ENCODE results near the gene NPC2.
A peak's percentile ranks its signal among the peaks of the same experiment; 100 is the strongest.

NPC2 gene

DNA sequence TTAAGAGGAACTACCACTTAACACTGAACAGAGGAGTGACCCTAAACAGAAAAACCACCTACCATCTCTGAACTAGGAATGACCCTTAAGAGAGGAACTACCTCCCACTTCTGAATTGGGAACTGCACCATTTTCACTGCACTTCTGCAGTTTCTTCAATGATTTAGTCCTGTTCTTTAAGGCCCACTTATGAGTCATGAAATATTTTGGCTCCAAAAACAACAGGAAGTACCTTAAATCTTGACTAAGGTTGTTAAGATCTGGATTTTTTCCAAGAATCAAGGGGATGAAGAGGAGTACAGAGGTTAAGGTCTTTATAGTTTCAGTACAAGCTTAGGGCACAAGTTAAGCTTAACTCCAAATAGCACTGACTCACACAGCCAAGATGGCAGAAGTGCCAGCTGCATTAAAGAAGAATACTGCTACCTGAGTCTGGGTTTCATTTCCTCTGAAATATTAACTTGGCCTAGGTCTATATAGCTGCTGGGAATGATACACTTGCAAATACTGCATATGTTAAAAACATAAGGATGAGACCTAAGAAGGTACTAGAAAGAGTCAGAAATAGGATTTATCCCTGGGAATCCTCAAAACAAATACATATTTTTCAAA is 4.2 kb downstream of the NPC2 start:
- Mint-ChIP-seq H3K4me1 (peaks cover under 1% of the 10 kb centered on the region), H3K27ac (no peak overlapping the region), H3K9me3 (no peaks in the 10 kb centered on the region), H3K4me3 (no peak overlapping the region), H3K36me3 (ENCODE audit: low read depth) (peaks cover 4% of the 10 kb centered on the region), H3K27me3 (ENCODE audit: low read depth, poor library complexity) (peaks cover 12% of the 10 kb centered on the region)
- DNase-seq, result no peak
- TF ChIP-seq, protein P1, sequence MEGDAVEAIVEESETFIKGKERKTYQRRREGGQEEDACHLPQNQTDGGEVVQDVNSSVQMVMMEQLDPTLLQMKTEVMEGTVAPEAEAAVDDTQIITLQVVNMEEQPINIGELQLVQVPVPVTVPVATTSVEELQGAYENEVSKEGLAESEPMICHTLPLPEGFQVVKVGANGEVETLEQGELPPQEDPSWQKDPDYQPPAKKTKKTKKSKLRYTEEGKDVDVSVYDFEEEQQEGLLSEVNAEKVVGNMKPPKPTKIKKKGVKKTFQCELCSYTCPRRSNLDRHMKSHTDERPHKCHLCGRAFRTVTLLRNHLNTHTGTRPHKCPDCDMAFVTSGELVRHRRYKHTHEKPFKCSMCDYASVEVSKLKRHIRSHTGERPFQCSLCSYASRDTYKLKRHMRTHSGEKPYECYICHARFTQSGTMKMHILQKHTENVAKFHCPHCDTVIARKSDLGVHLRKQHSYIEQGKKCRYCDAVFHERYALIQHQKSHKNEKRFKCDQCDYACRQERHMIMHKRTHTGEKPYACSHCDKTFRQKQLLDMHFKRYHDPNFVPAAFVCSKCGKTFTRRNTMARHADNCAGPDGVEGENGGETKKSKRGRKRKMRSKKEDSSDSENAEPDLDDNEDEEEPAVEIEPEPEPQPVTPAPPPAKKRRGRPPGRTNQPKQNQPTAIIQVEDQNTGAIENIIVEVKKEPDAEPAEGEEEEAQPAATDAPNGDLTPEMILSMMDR (IDR thresholded peaks at IDR 0.05), result no peak

- no peak overlapping the region for H3K4me3 Mint-ChIP-seq
- H3K4me1 Mint-ChIP-seq, result no peaks in the 10 kb centered on the region
- TF ChIP-seq, protein P1 (IDR thresholded peaks at IDR 0.05), result no peak
- H3K27me3 Mint-ChIP-seq (ENCODE audit: low read depth, poor library complexity), result peaks cover 11% of the 10 kb centered on the region
- H3K27ac Mint-ChIP-seq, result no peak overlapping the region
- no peak for DNase-seq
- H3K36me3 Mint-ChIP-seq (ENCODE audit: low read depth), result peaks cover 4% of the 10 kb centered on the region
- no peaks in the 10 kb centered on the region for H3K9me3 Mint-ChIP-seq
Observed at GRCh38 chr14:74486164-74486563, 6.9 kb downstream of the NPC2 start.

DNA sequence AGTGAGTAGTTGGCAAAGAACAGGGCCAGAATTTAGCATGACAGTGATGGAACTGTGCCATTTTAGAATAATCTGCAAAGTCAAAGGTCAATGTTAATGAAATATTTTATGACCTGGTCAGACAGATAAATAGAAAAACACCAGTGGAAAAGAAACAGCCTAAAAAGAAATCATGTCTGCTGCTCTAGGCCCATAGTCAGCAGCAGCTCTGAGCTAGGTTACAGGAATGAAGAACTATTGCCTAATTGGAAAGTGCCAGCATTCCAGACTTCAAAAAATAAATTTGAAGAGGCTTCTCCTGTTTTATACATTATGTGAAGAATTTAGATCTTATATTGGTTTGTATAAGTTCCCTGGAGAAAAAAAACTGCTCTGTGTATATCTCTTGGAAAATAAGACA is 9.8 kb downstream of the NPC2 start:
- H3K4me1 Mint-ChIP-seq, result peaks cover 7% of the 10 kb centered on the region
- no peak overlapping the region for H3K27ac Mint-ChIP-seq
- no peak overlapping the region for H3K4me3 Mint-ChIP-seq
- H3K36me3 Mint-ChIP-seq (ENCODE audit: low read depth), result peaks cover 4% of the 10 kb centered on the region
- no peaks in the 10 kb centered on the region for H3K27me3 Mint-ChIP-seq (ENCODE audit: low read depth, poor library complexity)
- no peak for DNase-seq
- H3K9me3 Mint-ChIP-seq, result no peaks in the 10 kb centered on the region
- TF ChIP-seq, protein P1 (IDR thresholded peaks at IDR 0.05), result no peak

DNA sequence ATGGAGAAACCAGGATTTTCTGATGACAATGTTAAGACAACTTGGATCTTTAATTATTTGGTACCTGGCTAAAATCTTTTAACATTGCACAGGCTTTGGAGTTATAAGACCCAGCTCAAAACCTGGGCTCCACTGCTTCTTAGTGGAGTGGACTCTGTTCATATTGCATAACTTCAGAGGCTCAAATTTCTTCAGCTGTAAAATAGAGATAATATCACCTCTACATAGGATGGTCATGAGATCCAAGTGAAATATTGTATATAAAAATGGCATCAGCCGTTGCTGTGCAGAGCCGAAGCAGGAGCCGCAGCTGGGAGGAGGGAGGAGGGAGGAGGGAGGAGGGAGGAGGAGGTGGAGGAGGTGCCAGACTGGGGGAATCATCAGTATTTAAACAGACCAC is 10.5 kb downstream of the NPC2 start:
- no peak for DNase-seq
- Mint-ChIP-seq H3K4me1 (peaks cover 14% of the 10 kb centered on the region), H3K36me3 (ENCODE audit: low read depth) (peaks cover 4% of the 10 kb centered on the region), H3K4me3 (no peak overlapping the region), H3K27me3 (ENCODE audit: low read depth, poor library complexity) (no peaks in the 10 kb centered on the region), H3K9me3 (no peaks in the 10 kb centered on the region), H3K27ac (no peak overlapping the region)
- TF ChIP-seq, protein P1 (IDR thresholded peaks at IDR 0.05), result no peak

DNA sequence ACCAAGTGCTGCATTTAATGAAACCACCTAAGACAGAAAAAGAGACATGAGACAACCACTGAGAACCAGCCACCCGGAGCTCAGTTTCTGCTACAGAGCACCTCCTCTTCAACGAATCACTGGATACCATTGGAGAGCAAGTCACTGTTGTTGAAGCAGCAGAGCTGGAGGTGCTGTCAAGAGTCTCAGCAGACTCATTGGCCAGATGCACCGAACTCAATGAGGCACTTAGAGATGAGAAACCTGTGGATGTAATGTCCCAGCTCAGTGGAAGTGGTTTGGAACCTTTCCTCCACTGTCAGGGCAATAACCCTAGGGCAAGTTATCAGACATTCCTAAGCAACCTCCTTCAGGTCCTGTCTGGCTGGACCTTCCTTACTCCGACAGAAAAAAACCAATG is 13.1 kb downstream of the NPC2 start:
- H3K4me3 Mint-ChIP-seq, result no peak overlapping the region
- no peaks in the 10 kb centered on the region for H3K9me3 Mint-ChIP-seq
- peaks cover 22% of the 10 kb centered on the region for H3K4me1 Mint-ChIP-seq
- TF ChIP-seq, protein P1 (IDR thresholded peaks at IDR 0.05), result no peak
- H3K27me3 Mint-ChIP-seq (ENCODE audit: low read depth, poor library complexity), result peaks cover 3% of the 10 kb centered on the region
- peaks cover 4% of the 10 kb centered on the region for H3K36me3 Mint-ChIP-seq (ENCODE audit: low read depth)
- H3K27ac Mint-ChIP-seq, result peak overlapping the region; percentile 24
- no peak for DNase-seq

DNA sequence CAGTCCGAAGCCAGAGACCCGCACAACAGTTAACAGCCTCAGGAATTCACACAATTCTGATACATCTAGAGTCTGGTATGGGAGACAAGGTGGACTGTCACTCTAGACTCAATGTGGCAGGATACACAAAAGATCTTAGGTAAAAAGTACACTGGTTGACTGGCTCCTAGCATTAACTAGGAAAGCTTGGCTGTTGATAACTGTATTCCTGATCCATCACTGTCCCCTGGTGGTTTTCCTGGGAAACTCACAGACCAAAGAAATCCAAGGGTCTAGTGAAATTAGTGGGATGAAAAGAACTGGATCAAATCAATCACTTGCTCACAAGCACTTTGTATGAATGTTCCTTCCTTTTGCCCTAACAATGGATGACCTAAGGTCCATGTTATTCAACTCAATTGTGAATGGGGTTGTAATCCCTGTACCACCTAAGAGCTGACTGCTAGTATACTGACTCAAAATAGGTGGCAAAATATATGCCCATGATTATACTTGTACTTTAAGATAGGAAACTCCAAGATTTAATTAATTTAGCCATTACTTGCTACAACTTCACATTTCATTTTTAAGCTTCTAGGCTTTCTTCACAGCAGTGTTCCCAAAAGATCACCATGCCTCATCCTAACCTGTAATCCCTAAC is 14.0 kb downstream of the NPC2 start:
- peaks cover 27% of the 10 kb centered on the region for H3K4me1 Mint-ChIP-seq
- no peak overlapping the region for H3K27ac Mint-ChIP-seq
- TF ChIP-seq, protein P1 (IDR thresholded peaks at IDR 0.05), result peak; percentile 98
- peaks cover 2% of the 10 kb centered on the region for H3K36me3 Mint-ChIP-seq (ENCODE audit: low read depth)
- peaks cover 3% of the 10 kb centered on the region for H3K27me3 Mint-ChIP-seq (ENCODE audit: low read depth, poor library complexity)
- peak; percentile 35 for DNase-seq
- no peaks in the 10 kb centered on the region for H3K9me3 Mint-ChIP-seq
- no peak overlapping the region for H3K4me3 Mint-ChIP-seq

Data from nephron progenitor cell (in vitro differentiated cells).